K562 (cell line): ENCODE measurements around the gene TM2D3. TPM values are rescaled to one million over a fixed set of nuclear protein-coding genes. Genes with fewer than 3 reads are reported as not detected.

Source experiments
- ATAC-seq: fragments of 200-7000 bp; cut with Tn5 transposase; 3 replicates; pipeline ENCODE4 v1.9.1; 2020; ENCODE audit warnings: moderate library complexity
- BruUV-seq: library from RNA; stranded (reverse); fragments of 400-500 nt; replicated peaks from 2 replicates; lab custom pipeline; 2021; lab: Mats Ljungman, UMichigan
- CTCF ChIA-PET: fragments of 300-600 bp; formaldehyde crosslinking; extraction: SDS; loops from one replicate; lab custom pipeline; 2021; ENCODE audit warnings: low intra/inter-chr PET ratio; lab: Yijun Ruan, JAX
- POLR2A ChIA-PET: fragments of 300-600, 350-650 bp; sonication (Branson Sonifier 250); formaldehyde crosslinking; extraction: SDS; loops from one replicate; lab custom pipeline; 2021; ENCODE audit warnings: antibody characterized with exemption, inconsistent platforms; lab: Yijun Ruan, JAX
- DNase-seq, 4 experiments: peaks; one replicate each; pipeline versions ENCODE4 v3.0.0 to v3.0.0-alpha.2; 2011 to 2018; ENCODE audit warnings: low spot score in 3 of 4, mixed read lengths in 3 of 4; ENCODE audit errors: extremely low read depth in 1 of 4
- FAIRE-seq: peaks from 2 replicates; lab custom pipeline; 2011; peaks lifted over from hg19 to GRCh38; lab: Jason Lieb, UNC
- H2AFZ ChIP-seq: 2 replicates; pipeline ENCODE4 v1.6.0; 2011; ENCODE audit warnings: low read depth, low read length, control low read depth, inconsistent platforms
- H3K27ac ChIP-seq: fragments of 200-600 bp; 3 replicates; pipeline ENCODE4 v1.8.0; 2011; ENCODE audit warnings: low read depth, mild to moderate bottlenecking, control low read depth, inconsistent platforms, low read length, moderate library complexity, mixed read lengths; ENCODE audit errors: extremely low read depth
- H3K27me3 ChIP-seq, 2 experiments: fragments of 300-600 bp in 1 of 2; 2 replicates in 1 of 2; 3 replicates in 1 of 2; pipeline versions ENCODE4 v1.6.0 to v1.8.0; 2011; ENCODE audit warnings: inconsistent platforms in 2 of 2, low read length in 2 of 2, mild to moderate bottlenecking in 1 of 2, mixed read lengths in 1 of 2, moderate library complexity in 1 of 2; ENCODE audit not compliant: control insufficient read depth in 2 of 2, insufficient read depth in 2 of 2
- H3K36me3 ChIP-seq: fragments of 300-600 bp; 3 replicates; pipeline ENCODE4 v1.8.0; 2011; ENCODE audit warnings: mild to moderate bottlenecking, low read length, inconsistent platforms; ENCODE audit not compliant: control insufficient read depth, insufficient read depth
- H3K4me1 ChIP-seq, 2 experiments: fragments of 200-600 bp in 1 of 2; replicated peaks in 1 of 2; 2 replicates in 1 of 2; 3 replicates in 1 of 2; pipeline versions ENCODE4 v1.5.1 to v1.8.0; 2011; ENCODE audit warnings: inconsistent platforms in 2 of 2, low read length in 2 of 2, mild to moderate bottlenecking in 1 of 2, mixed read lengths in 1 of 2, moderate library complexity in 1 of 2; ENCODE audit not compliant: control insufficient read depth in 2 of 2, insufficient read depth in 2 of 2
- H3K4me2 ChIP-seq: 2 replicates; pipeline ENCODE4 v1.6.1; 2011; ENCODE audit warnings: low read length, control low read depth, inconsistent platforms, mixed read lengths; ENCODE audit not compliant: insufficient read depth
- H3K4me3 ChIP-seq: fragments of 200-600 bp; sonication (generic), shearing (Covaris generic); 2 replicates; pipeline ENCODE4 v1.5.1; 2016; ENCODE audit warnings: control low read depth, inconsistent platforms
- H3K79me2 ChIP-seq: fragments of 200-600 bp; 3 replicates; pipeline ENCODE4 v1.8.0; 2011; ENCODE audit warnings: low read length, inconsistent platforms; ENCODE audit not compliant: control insufficient read depth, insufficient read depth
- H3K9ac ChIP-seq, 2 experiments: 2 replicates each; pipeline versions ENCODE4 v1.6.0 to v1.6.1; 2011; ENCODE audit warnings: low read depth in 2 of 2, low read length in 2 of 2, control low read depth in 1 of 2, inconsistent platforms in 1 of 2, mild to moderate bottlenecking in 1 of 2, mixed read lengths in 1 of 2; ENCODE audit not compliant: insufficient read depth in 1 of 2
- H3K9me1 ChIP-seq: one replicate; pipeline ENCODE4 v1.6.0; 2011; ENCODE audit warnings: inconsistent platforms, mild to moderate bottlenecking, low read length, moderate library complexity; ENCODE audit not compliant: control insufficient read depth, insufficient read depth
- H3K9me3 ChIP-seq: replicated peaks from 2 replicates; pipeline ENCODE4 v1.5.1; 2011; ENCODE audit warnings: low read depth, low read length, inconsistent platforms; ENCODE audit not compliant: control insufficient read depth, insufficient read depth
- H4K20me1 ChIP-seq: replicated peaks from 2 replicates; pipeline ENCODE4 v1.6.1; 2011; ENCODE audit warnings: low read length, inconsistent platforms, mixed read lengths; ENCODE audit not compliant: control insufficient read depth, insufficient read depth
- PCBP2 ChIP-seq: fragments of 200-400 bp; formaldehyde crosslinking; IDR thresholded peaks from 2 replicates; pipeline ENCODE4 v1.6.1; 2018; ENCODE audit warnings: low read length, low read depth, mild to moderate bottlenecking, moderate library complexity; ENCODE audit not compliant: poor library complexity, severe bottlenecking
- TAF1 ChIP-seq: IDR thresholded peaks from 2 replicates; pipeline ENCODE4 v1.6.1; 2011; ENCODE audit warnings: mild to moderate bottlenecking, low read length, moderate library complexity; ENCODE audit not compliant: insufficient read depth, control insufficient read depth, severe bottlenecking; ENCODE audit errors: extremely low read depth
- ZBTB33 ChIP-seq: sonication (generic); formaldehyde crosslinking; IDR thresholded peaks from 2 replicates; pipeline ENCODE4 v1.8.1; 2023; ENCODE audit warnings: mild to moderate bottlenecking, missing genetic modification reagents
- ZNF655 ChIP-seq: fragments of 250-450 bp; sonication (Bioruptor Pico); IDR thresholded peaks from 2 replicates; pipeline ENCODE4 v1.5.0; 2021
- WGBS: fragments of 100-300 bp; shearing (Covaris generic); methylation state at CpG from one replicate; pipeline ENCODE4 v1.1.6; 2016; ENCODE audit warnings: low coverage, mixed read lengths; ENCODE audit not compliant: insufficient coverage; ENCODE audit errors: missing lambda C conversion rate; 5-methylcytosine and 5-hydroxymethylcytosine counted together
- in situ Hi-C: fragments of 300-500 bp; cut with MboI; formaldehyde crosslinking; loops from 4 replicates; pipeline ENCODE4 v1.15.0; 2018; ENCODE audit warnings: inconsistent platforms, mixed read lengths
- intact Hi-C: fragments of 100-400 bp; cut with micrococcal nuclease; formaldehyde crosslinking; loops from 2 replicates; pipeline ENCODE4 v1.14.2; 2022
- polyA plus RNA-seq, 8 experiments: library from polyadenylated mRNA; depleted of rRNA in 4 of 8; stranded (reverse) in 5 of 8; unstranded in 3 of 8; fragments of >200 nt; fragmentation: Nextera tagmentation in 2 of 8; fragmentation: Illumina TruSeq in 1 of 8; extraction: Ambion mirVana in 2 of 8; extraction: Trizol in 1 of 8; gene quantifications; 2 replicates each; pipeline versions ENCODE4 v1.2.1 to v1.2.3, GENCODE V29; 2011 to 2014; ENCODE audit warnings: inconsistent platforms in 1 of 8, missing spikeins in 1 of 8
- total RNA-seq, 7 experiments: library from RNA; depleted of rRNA in 6 of 7; stranded (reverse); fragments of >200 nt in 6 of 7; fragmentation: Illumina TruSeq in 2 of 7; extraction: Trizol in 2 of 7; gene quantifications; 2 replicates each; pipeline versions ENCODE4 v1.2.1 to v1.2.3, GENCODE V29; 2011 to 2021; ENCODE audit warnings: low replicate concordance in 1 of 7

TM2D3 gene
- total and polyA plus RNA-seq, 9 of the 15 experiments (the other 6 are each of a cell fraction or from before 2014, with no cell fraction given): 16.5 to 67.9 (median 31.3) TPM

- no peak for ATAC-seq
- peaks cover 10% of the 10 kb centered on the region for H3K9me3 ChIP-seq
- 67% methylated on average over 6 of the region's 6 CpGs for WGBS
- H3K4me1 ChIP-seq: peaks cover 11 to 15% of the 10 kb centered on the region in 2 experiments; a peak in 4 of 5 replicates
- no peaks in the 10 kb centered on the region for H3K9me1 ChIP-seq
- peaks cover 2 to 11% of the 10 kb centered on the region in 2 experiments; a peak in 3 of 5 replicates for H3K27me3 ChIP-seq
- no peak overlapping the region for H3K4me2 ChIP-seq
- no TSS peak for BruUV-seq
- no peak overlapping the region for H3K4me3 ChIP-seq
- no peak for DNase-seq
- in situ Hi-C loops (no loop called here), intact Hi-C loops (no loop called here)
- TF ChIP-seq PCBP2 (no peak), TAF1 (no peak)
- FAIRE-seq: no peak
- no peak overlapping the region for H3K9ac ChIP-seq
- no peaks in the 10 kb centered on the region for H3K36me3 ChIP-seq
- ChIA-PET POLR2A (no interaction called here), CTCF (no interaction called here)
- no peaks in the 10 kb centered on the region for H4K20me1 ChIP-seq
- H2AFZ ChIP-seq: no peak overlapping the region
- no peak overlapping the region for H3K27ac ChIP-seq
- no peaks in the 10 kb centered on the region for H3K79me2 ChIP-seq
Observed at GRCh38 chr15:101619615-101619865, 32.6 kb downstream of the TM2D3 start.

GRCh38 chr15:101618851-101619614 is 33.1 kb downstream of the TM2D3 start:
- peak; percentile 11 for FAIRE-seq
- H3K36me3 ChIP-seq: no peaks in the 10 kb centered on the region
- POLR2A ChIA-PET: interaction anchor here (0.6 kb wide), 1 partner anchor 904 kb away, joined by 3 read pairs; no protein-coding TSS in a partner anchor
- no TSS peak for BruUV-seq
- no peak overlapping the region for H3K4me2 ChIP-seq
- no peak overlapping the region for H3K9ac ChIP-seq
- H2AFZ ChIP-seq: no peak overlapping the region
- ATAC-seq: no peak
- TF ChIP-seq ZBTB33 (CRISPR knock-in tag) (0 out of 2 replicates have a peak, but pooled peaks have one; percentile 47), ZNF655 (CRISPR knock-in tag) (no peak)
- H3K79me2 ChIP-seq: no peaks in the 10 kb centered on the region
- H3K27me3 ChIP-seq: peaks cover 6 to 16% of the 10 kb centered on the region in 2 experiments; a peak in 3 of 5 replicates
- intact Hi-C loops (no loop called here), in situ Hi-C loops (no loop called here)
- 60% methylated on average over 11 of the region's 13 CpGs for WGBS
- H3K9me3 ChIP-seq: peaks cover 10% of the 10 kb centered on the region
- no peaks in the 10 kb centered on the region for H4K20me1 ChIP-seq
- CTCF ChIA-PET: no interaction called here
- no peak overlapping the region for H3K27ac ChIP-seq
- H3K4me3 ChIP-seq: no peak overlapping the region
- DNase-seq: no peak
- H3K4me1 ChIP-seq: peaks cover 11 to 15% of the 10 kb centered on the region in 2 experiments; a peak in 4 of 5 replicates
- no peaks in the 10 kb centered on the region for H3K9me1 ChIP-seq
